Keratinocyte (primary cell): ENCODE data around the gene IGFBP1. TPM values are rescaled to one million over a fixed set of nuclear protein-coding genes. Genes with fewer than 3 reads are reported as not detected.
A peak's percentile ranks its signal among the peaks of the same experiment; 100 is the strongest.

ENCODE experiments used
- DNase-seq: peaks from one replicate; pipeline ENCODE4 v3.0.0-alpha.2; 2011; ENCODE audit warnings: low read depth, missing footprints, low spot score
- FAIRE-seq: peaks from 2 replicates; lab custom pipeline; 2011; peaks lifted over from hg19 to GRCh38; lab: Jason Lieb, UNC
- H2AFZ ChIP-seq: 2 replicates; pipeline ENCODE4 v1.6.0; 2012; ENCODE audit warnings: low read length, control low read depth, inconsistent platforms; ENCODE audit not compliant: control insufficient read depth
- H3K27ac ChIP-seq: 2 replicates; pipeline ENCODE4 v1.5.1; 2011; ENCODE audit warnings: low read length; ENCODE audit not compliant: control insufficient read depth, insufficient read depth
- H3K27me3 ChIP-seq: 3 replicates; pipeline ENCODE4 v1.6.0; 2011; ENCODE audit warnings: low read length; ENCODE audit not compliant: control insufficient read depth, insufficient read depth; ENCODE audit errors: extremely low read depth
- H3K36me3 ChIP-seq, 2 experiments: 2 replicates in 1 of 2; 3 replicates in 1 of 2; pipeline ENCODE4 v1.5.1; 2011; ENCODE audit warnings: low read length in 2 of 2, mild to moderate bottlenecking in 1 of 2; ENCODE audit not compliant: control insufficient read depth in 2 of 2, insufficient read depth in 2 of 2; ENCODE audit errors: extremely low read depth in 1 of 2
- H3K4me1 ChIP-seq: 3 replicates; pipeline ENCODE4 v1.5.1; 2011; ENCODE audit warnings: low read length; ENCODE audit not compliant: control insufficient read depth, insufficient read depth; ENCODE audit errors: extremely low read depth
- H3K4me2 ChIP-seq: 3 replicates; pipeline ENCODE4 v1.6.0; 2011; ENCODE audit warnings: low read depth, low read length; ENCODE audit not compliant: control insufficient read depth, insufficient read depth; ENCODE audit errors: extremely low read depth
- H3K4me3 ChIP-seq, 3 experiments: fragments of 200-600 bp in 1 of 3; sonication (generic) in 1 of 3; 2 replicates in 2 of 3; 3 replicates in 1 of 3; pipeline ENCODE4 v1.5.1; 2011 to 2016; ENCODE audit warnings: low read length in 3 of 3, mild to moderate bottlenecking in 3 of 3, control low read depth in 2 of 3, inconsistent platforms in 1 of 3, low read depth in 1 of 3, mixed read lengths in 1 of 3, mixed run types in 1 of 3, moderate library complexity in 1 of 3; ENCODE audit not compliant: control insufficient read depth in 2 of 3, insufficient read depth in 2 of 3; ENCODE audit errors: extremely low read depth in 1 of 3
- H3K79me2 ChIP-seq: 2 replicates; pipeline ENCODE4 v1.6.0; 2012; ENCODE audit warnings: low read length; ENCODE audit not compliant: control insufficient read depth, insufficient read depth
- H3K9ac ChIP-seq: 3 replicates; pipeline ENCODE4 v1.6.0; 2011; ENCODE audit warnings: low read length; ENCODE audit not compliant: control insufficient read depth, insufficient read depth; ENCODE audit errors: extremely low read depth
- H3K9me1 ChIP-seq: 3 replicates; pipeline ENCODE4 v1.6.0; 2011; ENCODE audit warnings: low read length; ENCODE audit not compliant: control insufficient read depth, insufficient read depth; ENCODE audit errors: extremely low read depth
- H3K9me3 ChIP-seq: 2 replicates; pipeline ENCODE4 v1.5.1; 2012; ENCODE audit warnings: low read depth, low read length; ENCODE audit not compliant: control insufficient read depth
- H4K20me1 ChIP-seq: 3 replicates; pipeline ENCODE4 v1.6.0; 2011; ENCODE audit warnings: low read length; ENCODE audit not compliant: control insufficient read depth, insufficient read depth; ENCODE audit errors: extremely low read depth
- CTCF ChIP-seq, 3 experiments: IDR thresholded peaks in 1 of 3; conservative IDR thresholded peaks in 1 of 3; optimal IDR thresholded peaks in 1 of 3; 2 replicates in 2 of 3; 3 replicates in 1 of 3; pipeline versions ENCODE3 to v1.5.1; 2011; ENCODE audit warnings: low read length in 3 of 3, mild to moderate bottlenecking in 3 of 3, moderate library complexity in 2 of 3, control low read depth in 1 of 3, inconsistent platforms in 1 of 3; ENCODE audit not compliant: insufficient read depth in 2 of 3; ENCODE audit errors: extremely low read depth in 1 of 3
- EZH2 ChIP-seq: IDR thresholded peaks from one replicate; pipeline ENCODE4 v1.6.1; 2012; ENCODE audit warnings: inconsistent platforms, mild to moderate bottlenecking, low read length, moderate library complexity
- dilution Hi-C: fragments of 300-500 bp; cut with MboI; formaldehyde crosslinking; loops from one replicate; pipeline ENCODE4 v1.7.0; 2020; ENCODE audit warnings: low sequenced_read_pairs; ENCODE audit not compliant: extremely low pct_ligation_motif_present
- polyA plus RNA-seq, 5 experiments: library from polyadenylated mRNA; depleted of rRNA in 3 of 5; stranded (reverse) in 3 of 5; stranded (forward) in 1 of 5; unstranded in 1 of 5; fragments of >200 nt; gene quantifications; 1 replicate in 1 of 5; 2 replicates in 3 of 5; 3 replicates in 1 of 5; pipeline versions ENCODE4 v1.2.1 to v1.2.3, GENCODE V29; 2011 to 2012; ENCODE audit warnings: missing spikeins in 2 of 5, low read depth in 1 of 5, low replicate concordance in 1 of 5

Gene IGFBP1
- polyA plus RNA-seq, 1 donor (not counting 4 experiments of a cell fraction or from before 2014, with no cell fraction given) = not detected

GRCh38 chr7:45886931-45887667, 1.2 kb upstream of the IGFBP1 start:
- no peak for TF ChIP-seq EZH2
- TF ChIP-seq CTCF (optimal IDR thresholded peaks at IDR 0.05 in 1 of 3, IDR thresholded peaks at IDR 0.05 in 1 of 3, conservative IDR thresholded peaks at IDR 0.05 in 1 of 3; ENCODE audit: extremely low read depth in 1 of 3, insufficient read depth in 2 of 3, low read length in 3 of 3) = no peak
- H3K4me3 ChIP-seq = no peak overlapping the region
- no peak overlapping the region for H3K27ac ChIP-seq
- H3K9me1 ChIP-seq = no peaks in the 10 kb centered on the region
- peaks cover 18% of the 10 kb centered on the region for H3K27me3 ChIP-seq
- DNase-seq (no peak), FAIRE-seq (no peak)
- no peak overlapping the region for H3K4me2 ChIP-seq
- H3K9me3 ChIP-seq = no peaks in the 10 kb centered on the region
- dilution Hi-C loops = no loop called here
- no peaks in the 10 kb centered on the region for H4K20me1 ChIP-seq
- no peaks in the 10 kb centered on the region for H3K79me2 ChIP-seq
- peaks cover 5% of the 10 kb centered on the region for H3K4me1 ChIP-seq
- H3K9ac ChIP-seq = no peak overlapping the region
- no peak overlapping the region for H2AFZ ChIP-seq
- H3K36me3 ChIP-seq = no peaks in the 10 kb centered on the region

GRCh38 chr7:45888993-45889366, 692 bp downstream of the IGFBP1 start:
- FAIRE-seq = no peak
- Histone ChIP-seq H4K20me1 (no peaks in the 10 kb centered on the region), H2AFZ (no peak overlapping the region), H3K9me1 (no peaks in the 10 kb centered on the region), H3K4me3 (peak overlapping the region in 2 of 3 experiments; percentile 31 to 38), H3K79me2 (no peaks in the 10 kb centered on the region), H3K27me3 (peaks cover 25% of the 10 kb centered on the region), H3K9ac (no peak overlapping the region), H3K4me2 (no peak overlapping the region), H3K9me3 (no peaks in the 10 kb centered on the region), H3K36me3 (no peaks in the 10 kb centered on the region), H3K4me1 (peaks cover 5% of the 10 kb centered on the region), H3K27ac (no peak overlapping the region)
- TF ChIP-seq CTCF (optimal IDR thresholded peaks at IDR 0.05 in 1 of 3, IDR thresholded peaks at IDR 0.05 in 1 of 3, conservative IDR thresholded peaks at IDR 0.05 in 1 of 3; ENCODE audit: extremely low read depth in 1 of 3, insufficient read depth in 2 of 3, low read length in 3 of 3) = no peak
- no peak for TF ChIP-seq EZH2
- dilution Hi-C loops = no loop called here
- no peak for DNase-seq
